HG03039 (cell line): Measurements from ENCODE around the gene PLS3.
"Not testable (repeated sequence)": the region's sequence is repeated elsewhere in the genome, so short reads cannot be mapped to it uniquely, and the experiment has no call there.

ENCODE experiments used
- ATAC-seq: cut with Tn5 transposase; IDR thresholded peaks from one replicate; pipeline ENCODE4 v1.9.1; 2021; ENCODE audit warnings: mild to moderate bottlenecking, moderate library complexity; ENCODE audit not compliant: unreplicated experiment

Gene PLS3, protein sequence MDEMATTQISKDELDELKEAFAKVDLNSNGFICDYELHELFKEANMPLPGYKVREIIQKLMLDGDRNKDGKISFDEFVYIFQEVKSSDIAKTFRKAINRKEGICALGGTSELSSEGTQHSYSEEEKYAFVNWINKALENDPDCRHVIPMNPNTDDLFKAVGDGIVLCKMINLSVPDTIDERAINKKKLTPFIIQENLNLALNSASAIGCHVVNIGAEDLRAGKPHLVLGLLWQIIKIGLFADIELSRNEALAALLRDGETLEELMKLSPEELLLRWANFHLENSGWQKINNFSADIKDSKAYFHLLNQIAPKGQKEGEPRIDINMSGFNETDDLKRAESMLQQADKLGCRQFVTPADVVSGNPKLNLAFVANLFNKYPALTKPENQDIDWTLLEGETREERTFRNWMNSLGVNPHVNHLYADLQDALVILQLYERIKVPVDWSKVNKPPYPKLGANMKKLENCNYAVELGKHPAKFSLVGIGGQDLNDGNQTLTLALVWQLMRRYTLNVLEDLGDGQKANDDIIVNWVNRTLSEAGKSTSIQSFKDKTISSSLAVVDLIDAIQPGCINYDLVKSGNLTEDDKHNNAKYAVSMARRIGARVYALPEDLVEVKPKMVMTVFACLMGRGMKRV

DNA sequence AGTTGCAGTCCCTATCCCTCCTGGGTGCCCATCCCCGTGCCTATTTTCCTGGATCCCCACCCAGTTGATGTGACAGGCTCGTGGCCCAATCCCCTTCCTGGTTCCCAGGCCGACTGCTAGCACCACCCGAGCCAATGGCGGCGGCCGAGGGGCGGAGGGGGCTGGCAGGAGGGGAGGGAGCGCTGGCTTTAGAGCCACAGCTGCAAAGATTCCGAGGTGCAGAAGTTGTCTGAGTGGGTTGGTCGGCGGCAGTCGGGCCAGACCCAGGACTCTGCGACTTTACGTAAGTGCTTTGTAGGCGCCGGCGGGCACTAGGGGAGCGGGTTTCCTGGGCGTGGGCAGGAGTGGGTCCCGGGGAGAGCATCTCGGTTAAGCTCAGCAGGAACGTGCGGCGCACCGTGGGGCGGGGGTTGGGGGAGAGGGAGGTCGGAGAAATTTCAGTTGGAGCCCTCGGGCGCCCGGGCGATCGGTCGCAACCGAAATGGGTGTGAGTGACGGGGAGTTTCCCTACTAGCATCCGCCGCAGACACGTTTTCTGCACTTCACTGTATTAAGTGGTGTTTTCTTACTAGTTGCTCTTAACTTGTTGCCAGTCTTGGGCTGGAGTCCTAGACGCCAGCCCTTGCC is at the start of gene PLS3:
Gene PLS3, plus strand, starts transcription at position 197 of the 627 bp plus-strand sequence. CDS start 49,077 bp downstream, outside the sequence.
- ATAC-seq = peak; percentile 55

- ATAC-seq = no peak
Observed at GRCh38 chrX:115518113-115518512, 42.9 kb upstream of the PLS3 start.

DNA sequence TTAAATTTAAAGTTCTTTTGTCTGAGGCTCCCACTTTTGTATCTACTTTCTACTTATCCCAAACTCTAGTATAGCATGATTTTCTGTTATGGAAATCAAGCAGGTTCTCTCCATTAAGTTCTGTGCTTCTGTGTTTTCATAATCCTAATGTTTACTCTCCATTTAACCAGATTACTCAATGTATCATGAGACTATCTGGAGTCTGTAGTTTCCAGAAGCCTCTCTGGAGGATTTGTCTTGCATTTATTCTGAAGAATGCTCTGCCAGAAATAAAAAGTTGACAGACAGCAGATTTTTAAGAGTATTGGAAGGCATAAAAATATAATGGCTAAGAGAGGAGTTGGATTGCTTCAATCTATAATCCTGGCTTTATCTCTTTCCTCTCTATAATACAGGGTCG is 39.2 kb upstream of the PLS3 start:
- ATAC-seq = no peak

- no peak for ATAC-seq
Observed at GRCh38 chrX:115522952-115523351, 38.0 kb upstream of the PLS3 start.

- ATAC-seq = no peak
Observed at GRCh38 chrX:115525486-115525885, 35.5 kb upstream of the PLS3 start.

- ATAC-seq = no peak
Observed at GRCh38 chrX:115531818-115532403, 29.1 kb upstream of the PLS3 start.

DNA sequence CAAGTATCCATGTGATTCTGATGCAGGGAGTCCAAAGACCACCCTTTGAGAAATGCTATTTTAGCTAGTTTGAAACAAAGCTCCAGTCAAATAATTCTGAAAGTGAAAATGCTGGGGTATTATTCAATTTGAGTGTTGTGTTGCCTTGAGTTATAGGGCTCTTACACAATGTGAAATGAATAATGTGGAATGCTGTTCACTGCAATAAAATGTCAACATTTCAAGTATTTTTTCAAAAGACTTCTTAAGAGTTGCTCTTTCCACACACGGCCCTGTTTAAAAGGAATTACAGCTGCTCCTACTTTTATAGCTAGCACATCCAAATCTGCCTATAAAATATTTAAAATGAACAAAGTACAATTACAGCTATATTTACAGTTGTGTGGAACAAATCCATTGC is 27.5 kb upstream of the PLS3 start:
- no peak for ATAC-seq

- no peak for ATAC-seq
Observed at GRCh38 chrX:115534383-115534782, 26.6 kb upstream of the PLS3 start.

DNA sequence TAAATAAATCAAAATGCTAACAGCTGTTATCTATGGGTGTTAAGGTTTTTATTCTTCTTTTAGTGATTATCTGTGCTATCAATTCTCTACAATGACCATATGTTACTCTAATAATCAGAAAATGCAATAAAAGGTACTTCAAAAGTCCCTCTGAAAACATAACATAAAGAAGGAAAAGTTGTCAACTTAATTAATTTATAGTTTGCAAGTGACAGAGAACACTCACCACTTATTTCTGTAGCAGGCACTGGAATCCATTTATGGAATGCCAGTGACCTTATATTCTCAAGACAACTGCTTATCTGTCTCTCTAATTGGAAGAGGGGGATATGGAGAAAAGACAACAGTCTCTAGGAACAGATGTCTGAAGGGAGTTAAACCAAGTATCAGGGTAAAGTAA is 25.6 kb upstream of the PLS3 start:
- no peak for ATAC-seq

DNA sequence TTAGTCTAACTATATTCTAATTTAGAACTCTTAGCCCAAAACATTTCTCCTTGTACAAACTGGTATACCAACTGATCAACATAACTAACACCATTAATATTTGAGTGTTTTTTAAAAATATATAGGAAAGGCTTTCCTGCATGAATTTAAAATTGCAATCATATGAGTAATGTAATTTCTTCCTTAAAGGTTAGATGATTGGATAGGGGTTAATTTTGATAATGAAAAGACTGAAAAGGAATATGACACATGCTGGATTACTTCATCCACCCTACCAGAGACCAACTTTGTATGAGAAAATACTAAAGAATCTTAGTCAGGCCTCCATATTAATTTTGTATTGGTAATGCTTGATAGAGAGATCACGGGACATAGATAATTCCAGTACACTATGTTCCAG is 25.1 kb upstream of the PLS3 start:
- no peak for ATAC-seq

DNA sequence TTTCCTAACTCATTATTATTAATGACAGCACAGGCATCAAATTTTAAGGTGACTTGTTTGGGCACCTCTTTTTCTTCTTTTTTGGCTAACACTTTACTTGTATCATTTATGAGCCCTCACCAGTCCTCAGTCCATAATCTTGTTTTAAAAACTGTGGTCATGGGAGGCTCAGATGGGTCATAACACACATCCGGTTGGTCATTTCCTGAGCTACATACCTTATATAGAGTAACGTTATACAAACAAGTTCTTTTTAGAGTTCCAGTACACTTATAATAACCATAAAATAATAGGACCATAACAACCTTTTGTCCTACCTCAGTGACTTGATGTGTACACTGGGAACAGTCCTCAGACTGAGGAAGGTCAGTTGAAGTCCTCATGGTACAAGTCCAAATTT is 21.1 kb upstream of the PLS3 start:
- ATAC-seq = no peak

DNA sequence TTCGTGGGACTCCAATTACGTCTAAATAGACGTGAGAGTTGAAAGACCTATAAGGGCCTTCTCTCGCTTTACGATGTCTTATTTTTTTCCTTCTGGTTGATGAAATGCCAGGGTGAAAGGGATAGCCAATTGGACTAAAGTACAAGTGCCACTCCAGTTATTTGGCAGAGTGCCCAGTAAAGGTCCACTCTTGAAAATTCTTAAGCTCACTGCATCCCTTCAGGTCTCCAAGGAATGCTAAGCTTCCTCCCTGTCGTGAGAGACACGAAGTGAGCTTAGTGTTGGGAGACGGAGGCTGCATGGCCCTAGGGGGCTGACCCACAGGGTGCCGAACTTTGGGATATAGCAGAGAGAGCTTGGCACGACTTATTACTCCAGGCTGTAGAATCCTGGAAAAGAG is 19.9 kb upstream of the PLS3 start:
- not testable (repeated sequence) for ATAC-seq

DNA sequence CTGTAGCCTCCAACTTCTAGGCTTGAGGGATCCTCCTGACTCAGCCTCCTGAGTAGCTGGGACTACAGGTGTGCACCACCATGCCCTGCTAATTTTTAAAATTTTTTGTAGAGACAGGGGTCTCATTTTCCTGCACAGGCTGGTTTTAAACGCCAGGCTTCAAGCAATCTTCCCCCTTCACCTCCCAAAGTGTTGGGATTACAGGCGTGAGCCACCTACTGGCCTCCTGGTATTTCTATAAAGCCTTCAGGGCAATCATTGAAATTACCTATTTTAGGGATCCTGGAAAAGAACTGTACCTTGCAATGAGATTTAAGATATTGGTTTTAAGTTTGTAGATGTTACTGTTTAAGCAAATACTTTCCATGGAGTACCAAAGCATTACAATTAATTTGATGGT is 13.5 kb upstream of the PLS3 start:
- no peak for ATAC-seq

DNA sequence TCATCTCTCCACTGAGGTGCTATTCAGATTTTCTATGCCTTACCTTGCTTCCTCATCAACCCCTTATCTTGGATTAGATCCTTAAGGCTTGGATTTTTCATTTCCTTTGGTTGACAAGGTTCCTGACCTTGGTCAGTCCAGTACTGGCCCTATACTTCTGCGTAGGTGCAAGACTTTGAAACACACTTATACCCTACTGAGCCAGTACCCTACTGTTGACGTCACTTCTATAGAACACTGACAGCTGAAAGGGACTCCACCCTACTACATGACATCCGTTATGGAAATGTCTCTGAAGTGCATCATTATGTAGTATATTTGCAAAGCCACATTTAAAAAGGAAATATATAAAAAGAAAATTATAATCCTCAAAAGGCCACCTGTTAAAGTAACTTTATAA is 12.0 kb upstream of the PLS3 start:
- ATAC-seq = no peak

- ATAC-seq = no peak
Observed at GRCh38 chrX:115553171-115553570, 7.8 kb upstream of the PLS3 start.

- ATAC-seq = no peak
Observed at GRCh38 chrX:115559672-115560071, 1.3 kb upstream of the PLS3 start.

- ATAC-seq = no peak
Observed at GRCh38 chrX:115560211-115560977, 580 bp upstream of the PLS3 start.

DNA sequence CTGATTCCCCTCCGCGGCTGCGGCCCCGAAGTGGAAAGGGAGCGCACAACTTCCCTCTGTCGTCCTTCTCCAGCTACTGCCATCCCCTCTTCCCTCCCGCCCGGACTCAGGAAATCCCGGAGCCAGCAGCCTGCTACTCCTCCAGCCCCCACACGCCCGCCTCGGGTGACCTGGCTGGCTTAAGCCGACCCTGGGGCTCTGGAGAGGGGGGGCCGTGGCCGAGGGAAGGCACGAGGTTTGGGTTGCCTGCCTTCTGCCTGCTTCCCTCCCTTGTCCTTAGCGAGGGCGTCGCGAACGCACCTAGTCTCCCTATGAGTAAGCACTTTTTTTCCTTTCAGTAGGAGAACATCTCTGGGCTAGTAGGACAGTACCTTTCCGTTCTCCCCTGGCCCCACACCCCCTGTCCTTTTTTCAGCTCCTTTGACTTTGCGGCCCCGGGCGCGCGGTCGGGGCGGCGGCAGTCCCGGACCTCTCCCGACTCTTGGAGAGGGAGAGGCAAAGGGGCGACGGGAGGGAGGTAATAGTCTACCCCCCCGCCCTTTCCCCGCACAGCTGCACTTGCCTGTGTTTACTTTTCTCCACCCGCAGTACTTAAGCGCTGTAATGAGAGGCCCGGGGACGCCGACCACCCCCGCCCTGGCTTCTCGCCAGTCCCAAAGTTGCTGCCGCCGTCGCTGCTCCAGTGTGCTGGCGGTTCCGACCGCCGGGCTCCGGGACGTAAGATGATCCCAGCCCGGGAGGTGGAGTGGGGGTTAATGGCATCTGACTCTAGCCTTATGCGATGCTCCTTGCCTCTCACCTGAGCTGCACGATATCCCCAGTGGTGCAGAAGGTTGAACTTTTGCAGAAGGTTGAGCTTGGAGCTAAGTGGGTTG is 868 bp downstream of the PLS3 start:
- peak; percentile 31 for ATAC-seq

DNA sequence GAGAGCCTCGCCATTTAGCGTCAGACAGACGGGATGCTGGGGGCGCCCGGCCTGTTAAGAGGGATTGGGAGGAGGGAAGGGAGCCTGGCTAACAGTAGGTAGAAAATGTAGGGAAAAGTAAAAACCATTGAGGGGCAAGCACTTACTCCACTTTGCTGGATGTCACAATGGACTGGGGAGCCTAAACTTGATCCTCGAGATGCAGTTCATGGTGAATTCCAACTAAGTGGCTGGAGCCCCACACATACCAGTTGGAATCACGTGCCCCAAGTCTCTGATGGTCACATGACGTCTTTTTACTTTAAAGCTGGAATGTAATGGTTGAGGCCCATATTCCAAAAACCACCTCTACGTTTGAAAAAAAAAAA is 1.5 kb downstream of the PLS3 start:
- ATAC-seq = no peak

DNA sequence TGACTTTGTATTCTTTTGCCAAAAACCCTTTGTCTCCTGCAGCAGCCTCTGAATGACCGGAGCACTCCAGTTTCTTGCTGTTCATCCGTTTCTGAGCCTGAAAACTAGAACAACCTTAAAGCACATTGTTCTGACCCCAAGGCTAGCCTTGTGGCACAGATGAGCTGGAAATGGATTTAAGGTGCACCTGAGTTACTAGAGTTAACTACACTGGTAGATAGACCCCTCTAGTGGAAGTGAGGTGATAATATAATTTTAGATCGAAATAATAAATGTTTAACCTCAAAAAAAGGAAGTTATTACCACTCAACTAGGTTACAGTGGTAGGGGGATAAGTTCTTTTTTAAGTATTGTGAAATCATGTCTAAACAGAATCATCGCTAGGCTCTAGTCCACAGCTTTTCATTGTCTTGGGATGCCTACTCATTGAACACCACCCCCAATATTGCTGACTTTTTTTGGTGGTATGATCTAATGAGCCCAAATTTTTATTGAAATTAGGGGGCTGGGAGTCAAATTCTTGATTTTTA is 2.7 kb downstream of the PLS3 start:
- ATAC-seq = no peak
